Right lobe of liver (tissue), 6 donors: ENCODE measurements around the gene STK24. TPM values are rescaled to one million over a fixed set of nuclear protein-coding genes. Genes with fewer than 3 reads are reported as not detected.
A peak's percentile ranks its signal among the peaks of the same experiment; 100 is the strongest.
"Not testable (repeated sequence)": the region's sequence is repeated elsewhere in the genome, so short reads cannot be mapped to it uniquely, and the experiment has no call there.

Experiments used
- ATAC-seq, 4 donors: fragments of 200-7000 bp; cut with Tn5 transposase; one replicate each; pipeline ENCODE4 v1.9.1; 2020; ENCODE audit warnings: mild to moderate bottlenecking in 4 of 4, moderate library complexity in 4 of 4
- DNase-seq, 3 donors: peaks; one replicate each; pipeline ENCODE4 v3.0.0-alpha.2; 2020
- H3K27ac ChIP-seq, 3 donors: fragments of 200-600 bp; one replicate each; pipeline ENCODE4 v1.8.0; 2022
- H3K27me3 ChIP-seq, 2 donors: fragments of 200-600 bp; one replicate each; pipeline ENCODE4 v1.8.0; 2022
- H3K36me3 ChIP-seq, 4 donors: fragments of 200-600 bp; sonication (generic) in 1 of 4; one replicate each; pipeline versions ENCODE4 v1.5.1 to v1.8.0; 2017 to 2022; ENCODE audit warnings: control low read depth in 1 of 4
- H3K4me1 ChIP-seq, 4 donors: fragments of 200-600 bp; sonication (generic) in 1 of 4; one replicate each; pipeline versions ENCODE4 v1.5.1 to v1.8.0; 2017 to 2022; ENCODE audit warnings: control low read depth in 1 of 4
- H3K4me3 ChIP-seq, 3 donors: fragments of 200-600 bp; one replicate each; pipeline ENCODE4 v1.8.0; 2022
- H3K9me3 ChIP-seq, 4 donors: fragments of 200-600 bp; sonication (generic) in 1 of 4; one replicate each; pipeline versions ENCODE4 v1.5.1 to v1.8.0; 2017 to 2022; ENCODE audit warnings: control low read depth in 1 of 4
- CTCF ChIP-seq, 4 donors: fragments of 200-600 bp in 3 of 4; fragments of 450-650 bp in 1 of 4; IDR thresholded peaks; one replicate each; pipeline versions ENCODE4 v1.5.1 to v1.8.0; 2016 to 2022; ENCODE audit warnings: antibody characterized with exemption in 4 of 4, mild to moderate bottlenecking in 2 of 4
- POLR2A ChIP-seq: fragments of 450-650 bp; IDR thresholded peaks from one replicate; pipeline ENCODE4 v1.6.1; 2017; ENCODE audit warnings: antibody characterized with exemption, mild to moderate bottlenecking
- WGBS: methylation state at CpG from one replicate; pipeline ENCODE4 v1.1.6; 2018; ENCODE audit warnings: low coverage, low lambda C conversion rate; ENCODE audit not compliant: insufficient coverage; ENCODE audit errors: missing lambda C conversion rate; 5-methylcytosine and 5-hydroxymethylcytosine counted together
- intact Hi-C, 2 donors: fragments of 100-400 bp; cut with DNase I; formaldehyde crosslinking; loops; one replicate each; pipeline versions ENCODE4 v1.11.2 to v1.14.1; 2022
- total RNA-seq, 6 experiments: library from RNA; depleted of rRNA in 2 of 6; stranded (reverse); fragments of >200 nt in 2 of 6; fragmentation: NEBNext Ultra II Directional in 3 of 6; extraction: Animal tissue kit (Norgen Biotek cat#: 25700) in 3 of 6; gene quantifications; one replicate each; pipeline versions ENCODE4 v1.1.0 to v1.2.4, GENCODE V29; 2016 to 2023
- donor health status: DM: no; HTN: yes; CAD: no.
- donor health status: DM: no; HTN: no; CAD: no.
- donor health status: DM: no; HTN: no; CAD: no.
- donor health status: DM: no; HTN: yes; CAD: no.
- donor health status: DM: no; HTN: yes; CAD: no.

Gene STK24
- total RNA-seq, 6 experiments from 2014 or later = 14.8 to 40.8 (median 28.6) TPM

DNA sequence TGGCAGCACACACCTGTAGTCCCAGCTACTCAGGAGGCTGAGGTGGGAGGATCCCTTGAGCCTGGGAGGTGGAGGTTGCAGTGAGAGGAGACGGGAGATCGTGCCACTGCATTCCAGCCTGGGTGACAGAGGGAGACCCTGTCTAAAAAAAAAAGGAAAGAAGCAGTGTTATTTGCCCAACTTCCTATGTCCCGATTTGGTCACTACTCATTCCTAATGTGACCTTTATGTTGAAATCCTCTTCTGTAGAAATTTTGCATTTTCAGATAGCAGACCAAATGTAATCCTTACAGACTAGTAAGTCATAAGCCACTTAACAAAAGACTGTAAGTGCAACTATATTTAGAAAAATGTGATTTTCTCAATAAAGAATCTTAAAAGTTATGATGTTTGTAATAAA lies 18.2 kb upstream of the STK24 start:
- ATAC-seq = peak in 2 of 4 donors; percentile 14 to 22
- no peaks in the 10 kb centered on the region for H3K9me3 ChIP-seq
- intact Hi-C loops = no loop called here

GRCh38 chr13:98592362-98592732 lies 15.4 kb upstream of the STK24 start:
- TF ChIP-seq CTCF (IDR thresholded peaks at IDR 0.05) (no peak), POLR2A (no peak)
- no peak for DNase-seq
- H3K4me3 ChIP-seq = no peak overlapping the region
- peak in 1 of 4 donors; percentile 12 for ATAC-seq
- no peaks in the 10 kb centered on the region for H3K27me3 ChIP-seq
- no peaks in the 10 kb centered on the region for H3K36me3 ChIP-seq
- H3K4me1 ChIP-seq = no peaks in the 10 kb centered on the region
- intact Hi-C loops = no loop called here
- no peaks in the 10 kb centered on the region for H3K9me3 ChIP-seq
- WGBS = 73% methylated on average over 5 of the region's 5 CpGs
- no peak overlapping the region for H3K27ac ChIP-seq

More for the DNA sequence above, 18.2 kb upstream of the STK24 start:
- Histone ChIP-seq H3K27me3 (no peaks in the 10 kb centered on the region), H3K36me3 (no peaks in the 10 kb centered on the region), H3K27ac (no peak overlapping the region), H3K4me3 (no peak overlapping the region), H3K4me1 (peaks cover 0 to 16% (median 3%) of the 10 kb centered on the region in 4 donors)
- no peak for DNase-seq
- no peak for TF ChIP-seq CTCF (IDR thresholded peaks at IDR 0.05)
- no peak for TF ChIP-seq POLR2A
- 59% methylated on average over 2 of the region's 3 CpGs for WGBS

- ATAC-seq (no peak), DNase-seq (no peak)
- Histone ChIP-seq H3K27ac (no peak overlapping the region), H3K4me3 (no peak overlapping the region), H3K36me3 (no peaks in the 10 kb centered on the region), H3K27me3 (no peaks in the 10 kb centered on the region), H3K9me3 (no peaks in the 10 kb centered on the region), H3K4me1 (no peaks in the 10 kb centered on the region)
- intact Hi-C loops = no loop called here
- 100% methylated on average over 2 of the region's 2 CpGs for WGBS
- TF ChIP-seq POLR2A = no peak
- TF ChIP-seq CTCF (IDR thresholded peaks at IDR 0.05) = no peak
Observed at GRCh38 chr13:98591721-98592361, 14.9 kb upstream of the STK24 start.

DNA sequence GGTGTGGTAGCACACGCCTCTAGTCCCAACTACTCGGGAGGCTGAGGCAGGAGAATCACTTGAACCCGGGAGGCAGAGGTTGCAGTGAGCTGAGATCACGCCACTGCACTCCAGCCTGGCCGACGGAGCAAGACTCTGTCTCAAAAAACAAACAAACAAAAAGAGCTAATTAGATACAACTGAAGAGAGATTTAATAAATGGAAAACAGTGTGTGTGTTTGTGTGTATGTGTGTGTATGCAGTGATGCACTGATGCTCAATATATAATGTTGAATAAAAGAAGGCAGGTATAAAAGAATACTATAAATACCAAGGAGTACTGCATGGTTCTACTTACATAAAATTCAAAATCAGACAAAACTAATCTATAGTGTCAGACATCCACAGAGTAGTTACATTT lies 13.6 kb upstream of the STK24 start:
- ATAC-seq, H3K27ac ChIP-seq, DNase-seq, intact Hi-C loops, H3K9me3 ChIP-seq, H3K4me3 ChIP-seq, H3K4me1 ChIP-seq, H3K36me3 ChIP-seq, H3K27me3 ChIP-seq: not testable (repeated sequence)
- 60% methylated on average over 1 of the region's 6 CpGs for WGBS

DNA sequence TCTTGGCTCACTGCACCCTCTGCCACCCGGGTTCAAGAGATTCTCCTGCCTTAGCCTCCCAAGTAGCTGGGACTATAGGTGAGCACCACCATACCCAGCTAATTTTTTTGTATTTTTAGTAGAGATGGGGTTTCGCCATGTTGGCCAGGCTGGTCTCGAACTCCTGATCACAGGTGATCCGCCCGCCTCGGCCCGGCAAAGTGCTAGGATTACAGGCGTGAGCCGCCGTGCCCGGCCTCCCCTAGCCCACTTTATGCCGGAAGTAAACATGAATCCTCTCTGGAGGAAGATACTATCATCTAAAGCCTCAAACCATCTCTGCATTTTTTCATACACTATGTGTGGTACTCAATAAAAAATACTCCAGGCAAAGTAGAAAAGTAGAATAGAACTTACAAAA lies 12.6 kb upstream of the STK24 start:
- H3K27ac ChIP-seq, H3K4me1 ChIP-seq, DNase-seq, H3K36me3 ChIP-seq, H3K9me3 ChIP-seq, H3K4me3 ChIP-seq, H3K27me3 ChIP-seq, ATAC-seq: not testable (repeated sequence)
- intact Hi-C loops = loop anchor here in 1 of 2 donors (10.0 kb wide), 1 partner anchor 55 kb away; no protein-coding TSS in a partner anchor
- WGBS = 91% methylated on average over 10 of the region's 12 CpGs
